Measurements from ENCODE around the gene HDAC11.

HDAC11 gene

DNA sequence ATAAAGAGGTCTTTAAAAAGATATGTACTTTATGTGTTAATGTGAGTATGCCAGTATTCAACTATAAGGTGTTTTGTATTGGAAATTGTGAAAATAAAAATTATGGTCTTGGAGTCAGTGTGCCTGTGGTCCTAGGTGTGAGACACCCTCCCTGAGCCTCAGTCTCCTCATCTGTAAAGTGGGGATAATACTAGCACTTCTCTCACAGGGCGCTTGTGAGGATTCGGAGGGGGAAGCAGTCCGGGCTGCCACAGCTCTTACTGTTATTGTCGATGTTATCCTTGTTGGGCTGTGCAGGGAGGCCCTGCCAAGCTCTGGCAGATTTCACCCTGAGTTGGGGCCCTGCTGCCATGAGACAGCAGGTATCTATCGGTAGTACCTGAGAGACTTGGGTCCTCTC is 42.1 kb downstream of the HDAC11 start:
- no peaks in the 10 kb centered on the region for H3K36me3 ChIP-seq (ENCODE audit: control insufficient read depth in 1 of 2, insufficient read depth in 2 of 2, low read length in 2 of 2)
- H3K9ac ChIP-seq (ENCODE audit: low read depth in 1 of 2, low read length in 2 of 2), result no peak overlapping the region

DNA sequence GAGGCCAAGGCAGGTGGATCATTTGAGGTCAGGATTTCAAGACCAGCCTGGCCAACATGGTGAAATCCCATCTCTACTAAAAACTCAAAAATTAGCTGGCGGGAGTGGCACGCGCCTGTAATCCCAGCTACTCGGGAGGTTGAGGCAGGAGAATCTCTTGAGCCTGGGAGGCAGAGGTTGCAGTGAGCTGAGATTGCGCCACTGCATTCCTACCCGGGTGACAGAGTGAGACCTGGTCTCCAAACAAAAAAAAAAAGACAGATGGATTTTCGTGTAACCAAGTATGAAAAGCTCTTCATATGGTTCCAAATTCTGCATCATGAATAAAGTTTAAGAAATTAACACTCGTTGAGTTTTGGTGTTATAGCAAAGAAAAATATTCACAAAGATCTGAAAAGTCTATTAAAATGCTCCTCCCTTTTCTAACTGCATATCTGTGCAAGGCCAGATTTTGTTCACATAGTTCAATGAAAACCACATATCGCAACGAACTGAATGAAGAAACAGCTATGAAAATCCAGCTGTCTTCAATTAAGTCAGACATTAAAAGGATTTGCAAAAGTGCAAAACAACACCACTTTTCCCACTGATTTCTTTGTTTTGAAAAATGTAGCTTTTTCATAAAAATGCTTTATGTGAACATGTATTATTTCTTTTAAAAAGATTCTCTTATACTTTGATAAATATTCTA is 45.0 kb downstream of the HDAC11 start:
- H3K27me3 ChIP-seq (ENCODE audit: control insufficient read depth in 1 of 2, insufficient read depth in 2 of 2, low read length in 2 of 2), result no peaks in the 10 kb centered on the region
- H3K36me3 ChIP-seq (ENCODE audit: control insufficient read depth in 1 of 2, insufficient read depth in 2 of 2, low read length in 2 of 2), result no peaks in the 10 kb centered on the region
- no peak overlapping the region for H3K27ac ChIP-seq (ENCODE audit: low read depth, low read length)
- H3K4me3 ChIP-seq (ENCODE audit: low read depth in 1 of 2, low read length in 2 of 2), result no peak overlapping the region
- no peak overlapping the region for H3K9ac ChIP-seq (ENCODE audit: low read depth in 1 of 2, low read length in 2 of 2)
- H3K4me1 ChIP-seq (ENCODE audit: control insufficient read depth in 1 of 2, insufficient read depth in 2 of 2, low read length in 2 of 2), result no peaks in the 10 kb centered on the region
- no peaks in the 10 kb centered on the region for H3K9me3 ChIP-seq (ENCODE audit: control insufficient read depth in 1 of 2, low read length in 2 of 2)

More for the DNA sequence above, 42.1 kb downstream of the HDAC11 start:
- H3K4me1 ChIP-seq (ENCODE audit: control insufficient read depth in 1 of 2, insufficient read depth in 2 of 2, low read length in 2 of 2), result no peaks in the 10 kb centered on the region
- no peak overlapping the region for H3K27ac ChIP-seq (ENCODE audit: low read depth, low read length)
- no peak overlapping the region for H3K4me3 ChIP-seq (ENCODE audit: low read depth in 1 of 2, low read length in 2 of 2)
- no peaks in the 10 kb centered on the region for H3K27me3 ChIP-seq (ENCODE audit: control insufficient read depth in 1 of 2, insufficient read depth in 2 of 2, low read length in 2 of 2)
- H3K9me3 ChIP-seq (ENCODE audit: control insufficient read depth in 1 of 2, low read length in 2 of 2), result no peaks in the 10 kb centered on the region

DNA sequence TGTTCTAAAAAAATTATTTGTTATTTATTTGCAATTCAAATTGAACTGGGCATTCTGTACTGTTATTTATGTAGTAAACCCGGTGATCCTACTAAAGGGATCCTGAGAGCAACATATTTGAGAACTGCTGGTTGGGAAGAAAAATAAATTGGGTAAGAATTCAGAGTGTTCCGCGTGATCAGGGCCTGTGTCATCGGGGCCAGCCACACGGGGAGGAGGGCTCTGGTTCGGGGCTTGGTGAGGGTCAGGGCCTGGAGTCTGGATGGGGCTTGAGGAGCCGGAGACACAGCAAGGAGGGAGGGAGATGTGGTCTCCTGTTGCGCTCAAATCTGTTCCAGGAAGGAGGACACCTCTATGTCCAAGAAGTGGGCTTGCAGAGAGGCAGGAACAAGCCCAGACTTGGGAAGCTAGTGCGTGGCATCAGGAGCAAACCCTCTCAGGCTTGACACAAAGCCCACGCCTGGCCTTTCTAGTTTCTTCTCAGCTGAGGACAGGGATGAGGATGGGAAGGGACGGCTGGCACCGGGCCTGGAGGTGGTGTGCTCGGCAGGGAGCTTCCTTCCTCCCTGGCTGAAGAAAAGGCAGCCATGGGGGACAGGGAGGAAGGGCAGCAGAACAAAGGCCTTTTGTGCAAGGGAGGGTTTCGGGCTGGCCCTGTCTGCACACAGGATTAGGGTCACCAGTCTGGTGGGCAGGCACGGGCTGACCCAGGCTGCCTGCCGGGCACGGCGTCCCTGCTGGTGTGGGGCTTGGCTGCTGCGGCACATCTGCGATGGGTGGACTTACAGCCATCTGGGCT is 45.9 kb downstream of the HDAC11 start:
- Histone ChIP-seq H3K27me3 (ENCODE audit: control insufficient read depth in 1 of 2, insufficient read depth in 2 of 2, low read length in 2 of 2) (no peaks in the 10 kb centered on the region), H3K9me3 (ENCODE audit: control insufficient read depth in 1 of 2, low read length in 2 of 2) (no peaks in the 10 kb centered on the region), H3K4me1 (ENCODE audit: control insufficient read depth in 1 of 2, insufficient read depth in 2 of 2, low read length in 2 of 2) (no peaks in the 10 kb centered on the region), H3K9ac (ENCODE audit: low read depth in 1 of 2, low read length in 2 of 2) (no peak overlapping the region), H3K4me3 (ENCODE audit: low read depth in 1 of 2, low read length in 2 of 2) (no peak overlapping the region), H3K36me3 (ENCODE audit: control insufficient read depth in 1 of 2, insufficient read depth in 2 of 2, low read length in 2 of 2) (no peaks in the 10 kb centered on the region), H3K27ac (ENCODE audit: low read depth, low read length) (no peak overlapping the region)

DNA sequence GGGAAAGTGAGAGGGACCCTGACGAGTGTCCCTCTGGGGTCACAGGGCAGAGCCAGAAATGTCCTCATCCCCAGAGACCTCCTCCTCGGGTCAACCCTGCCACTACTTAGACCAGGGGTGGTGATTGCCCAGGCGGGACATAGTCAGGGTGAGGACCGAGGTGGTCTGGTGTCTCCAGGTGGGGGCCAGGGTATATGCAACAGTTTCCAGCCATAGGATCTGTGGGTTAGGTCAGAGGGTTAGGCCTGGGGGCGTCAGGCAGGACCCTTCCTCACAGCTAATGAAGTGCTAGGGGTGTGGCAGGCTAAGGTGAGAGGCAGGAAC is 46.5 kb downstream of the HDAC11 start:
- no peaks in the 10 kb centered on the region for H3K27me3 ChIP-seq (ENCODE audit: control insufficient read depth in 1 of 2, insufficient read depth in 2 of 2, low read length in 2 of 2)
- H3K4me3 ChIP-seq (ENCODE audit: low read depth in 1 of 2, low read length in 2 of 2), result no peak overlapping the region
- no peak overlapping the region for H3K9ac ChIP-seq (ENCODE audit: low read depth in 1 of 2, low read length in 2 of 2)
- no peak overlapping the region for H3K27ac ChIP-seq (ENCODE audit: low read depth, low read length)
- no peaks in the 10 kb centered on the region for H3K36me3 ChIP-seq (ENCODE audit: control insufficient read depth in 1 of 2, insufficient read depth in 2 of 2, low read length in 2 of 2)
- H3K4me1 ChIP-seq (ENCODE audit: control insufficient read depth in 1 of 2, insufficient read depth in 2 of 2, low read length in 2 of 2), result no peaks in the 10 kb centered on the region
- no peaks in the 10 kb centered on the region for H3K9me3 ChIP-seq (ENCODE audit: control insufficient read depth in 1 of 2, low read length in 2 of 2)

DNA sequence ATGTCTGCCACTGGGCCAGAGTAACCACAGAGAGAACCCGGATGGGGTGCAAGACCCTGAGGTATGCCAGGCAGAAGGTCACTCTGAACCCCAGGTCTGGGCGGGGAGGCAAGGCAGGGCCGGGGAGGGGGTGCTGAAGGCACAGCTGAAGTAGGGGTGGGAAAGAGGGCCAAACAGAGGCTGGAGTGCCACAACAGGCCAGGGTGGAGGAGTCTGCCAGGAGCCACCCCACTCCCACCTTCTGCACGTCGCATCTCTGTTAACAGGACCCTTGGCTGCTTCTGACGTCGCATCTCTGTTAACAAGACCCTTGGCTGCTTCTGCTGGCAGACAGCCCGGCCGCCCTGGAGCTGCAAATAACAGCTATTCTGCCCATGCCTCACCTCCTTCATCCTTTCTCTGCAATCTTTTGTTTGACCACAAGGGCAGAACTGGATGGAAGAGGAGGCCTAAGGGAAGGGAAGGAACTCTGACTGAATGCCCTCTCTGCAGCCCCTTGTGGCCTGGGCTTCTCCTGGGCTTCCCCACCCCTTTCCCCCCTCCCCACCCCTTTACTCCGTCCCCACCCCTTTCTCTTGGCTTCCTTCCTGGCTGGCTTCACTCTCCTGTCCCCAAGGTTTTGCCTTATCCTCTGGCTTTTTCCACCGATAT is 48.2 kb downstream of the HDAC11 start:
- H3K4me3 ChIP-seq (ENCODE audit: low read depth in 1 of 2, low read length in 2 of 2), result no peak overlapping the region

DNA sequence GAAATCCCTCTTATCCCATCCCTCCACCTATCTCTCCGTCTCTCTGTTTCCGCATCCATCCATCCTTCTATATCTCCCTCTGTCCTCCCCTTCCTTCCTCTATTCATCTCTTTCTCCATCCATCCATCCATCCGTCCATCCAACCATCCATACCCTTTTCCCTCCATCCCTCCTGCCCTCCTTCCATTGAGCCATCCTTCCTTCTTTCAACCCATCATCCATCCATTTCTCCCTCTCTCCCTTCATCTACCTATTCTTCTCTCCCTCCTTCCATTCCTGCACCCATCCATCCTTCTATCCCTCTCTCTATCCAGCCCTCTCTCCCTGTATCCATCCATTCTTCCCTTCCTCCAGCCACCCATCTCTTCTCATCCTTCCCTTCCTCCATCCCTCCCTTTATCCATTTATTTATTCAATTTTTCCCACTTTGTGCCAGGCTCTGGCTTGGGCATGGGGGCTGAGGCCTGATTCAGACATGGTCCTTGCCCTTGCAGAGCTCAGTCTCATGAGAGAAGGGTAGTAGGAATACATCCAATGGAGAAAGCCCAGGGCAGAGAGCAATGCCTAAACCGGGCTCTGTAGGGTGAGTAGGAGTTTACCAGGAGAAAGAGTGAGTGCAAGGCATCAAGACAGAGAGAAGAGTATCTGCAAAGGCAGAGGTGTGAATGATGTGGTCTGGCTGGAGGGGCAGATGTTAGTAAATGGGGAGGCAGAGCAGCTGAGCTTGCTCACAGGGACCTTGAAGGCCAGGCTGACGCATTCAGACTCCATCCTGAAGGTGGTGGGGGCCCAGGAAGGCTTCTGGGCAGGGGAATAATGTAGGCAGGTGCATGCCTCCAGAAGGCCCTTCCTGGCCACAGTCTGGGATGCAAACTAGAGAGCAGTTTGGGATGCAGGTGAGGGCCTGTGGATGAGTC is 49.3 kb downstream of the HDAC11 start:
- Histone ChIP-seq H3K4me3 (ENCODE audit: low read depth in 1 of 2, low read length in 2 of 2) (no peak overlapping the region), H3K4me1 (ENCODE audit: control insufficient read depth in 1 of 2, insufficient read depth in 2 of 2, low read length in 2 of 2) (no peaks in the 10 kb centered on the region), H3K9ac (ENCODE audit: low read depth in 1 of 2, low read length in 2 of 2) (no peak overlapping the region), H3K27me3 (ENCODE audit: control insufficient read depth in 1 of 2, insufficient read depth in 2 of 2, low read length in 2 of 2) (no peaks in the 10 kb centered on the region), H3K36me3 (ENCODE audit: control insufficient read depth in 1 of 2, insufficient read depth in 2 of 2, low read length in 2 of 2) (no peaks in the 10 kb centered on the region), H3K27ac (ENCODE audit: low read depth, low read length) (no peak overlapping the region), H3K9me3 (ENCODE audit: control insufficient read depth in 1 of 2, low read length in 2 of 2) (no peaks in the 10 kb centered on the region)

More for the DNA sequence above, 48.2 kb downstream of the HDAC11 start:
- Histone ChIP-seq H3K36me3 (ENCODE audit: control insufficient read depth in 1 of 2, insufficient read depth in 2 of 2, low read length in 2 of 2) (no peaks in the 10 kb centered on the region), H3K4me1 (ENCODE audit: control insufficient read depth in 1 of 2, insufficient read depth in 2 of 2, low read length in 2 of 2) (no peaks in the 10 kb centered on the region), H3K27me3 (ENCODE audit: control insufficient read depth in 1 of 2, insufficient read depth in 2 of 2, low read length in 2 of 2) (no peaks in the 10 kb centered on the region), H3K27ac (ENCODE audit: low read depth, low read length) (no peak overlapping the region), H3K9ac (ENCODE audit: low read depth in 1 of 2, low read length in 2 of 2) (no peak overlapping the region), H3K9me3 (ENCODE audit: control insufficient read depth in 1 of 2, low read length in 2 of 2) (no peaks in the 10 kb centered on the region)

DNA sequence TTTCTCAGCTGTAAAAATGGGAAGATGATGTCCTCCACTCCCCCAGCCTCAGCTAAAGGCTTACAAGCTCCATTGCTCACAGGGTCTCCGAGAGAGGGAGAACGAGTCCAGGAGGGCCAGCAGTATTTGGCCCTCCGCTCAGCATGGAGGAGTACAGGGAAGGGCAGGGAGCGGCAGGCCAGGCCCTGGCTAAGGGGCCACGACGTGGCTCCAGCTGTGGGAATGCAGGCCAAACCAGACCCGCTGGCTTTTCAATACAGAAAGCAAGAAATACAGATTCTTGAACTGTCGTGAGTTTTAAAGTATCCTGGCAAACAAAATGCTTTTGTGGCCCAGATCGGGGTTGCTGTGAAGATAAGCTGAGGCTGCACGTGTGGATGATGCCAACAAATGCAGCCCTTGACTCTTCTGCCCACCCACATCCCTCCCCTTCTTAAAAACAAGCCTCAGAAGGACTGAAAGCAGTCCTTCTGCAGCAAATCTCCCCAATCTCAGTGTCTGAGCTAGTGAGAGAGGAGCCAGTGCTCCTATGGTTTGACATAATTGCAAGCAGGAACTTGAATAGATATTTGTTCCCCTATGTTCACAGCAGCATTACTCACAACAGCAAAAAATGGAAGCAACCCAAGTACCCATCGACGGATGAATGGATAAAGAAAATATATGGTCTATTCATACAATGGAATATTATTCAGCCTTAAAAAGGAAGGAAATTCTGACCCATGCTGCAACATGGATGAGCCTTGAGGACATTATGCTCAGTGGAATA is 50.3 kb downstream of the HDAC11 start:
- H3K4me3 ChIP-seq (ENCODE audit: low read depth in 1 of 2, low read length in 2 of 2), result no peak overlapping the region
- no peaks in the 10 kb centered on the region for H3K9me3 ChIP-seq (ENCODE audit: control insufficient read depth in 1 of 2, low read length in 2 of 2)
- no peaks in the 10 kb centered on the region for H3K36me3 ChIP-seq (ENCODE audit: control insufficient read depth in 1 of 2, insufficient read depth in 2 of 2, low read length in 2 of 2)
- peaks cover 0 to 1% of the 10 kb centered on the region in 2 donors for H3K27me3 ChIP-seq (ENCODE audit: control insufficient read depth in 1 of 2, insufficient read depth in 2 of 2, low read length in 2 of 2)
- H3K27ac ChIP-seq (ENCODE audit: low read depth, low read length), result no peak overlapping the region
- H3K9ac ChIP-seq (ENCODE audit: low read depth in 1 of 2, low read length in 2 of 2), result no peak overlapping the region
- H3K4me1 ChIP-seq (ENCODE audit: control insufficient read depth in 1 of 2, insufficient read depth in 2 of 2, low read length in 2 of 2), result no peaks in the 10 kb centered on the region

DNA sequence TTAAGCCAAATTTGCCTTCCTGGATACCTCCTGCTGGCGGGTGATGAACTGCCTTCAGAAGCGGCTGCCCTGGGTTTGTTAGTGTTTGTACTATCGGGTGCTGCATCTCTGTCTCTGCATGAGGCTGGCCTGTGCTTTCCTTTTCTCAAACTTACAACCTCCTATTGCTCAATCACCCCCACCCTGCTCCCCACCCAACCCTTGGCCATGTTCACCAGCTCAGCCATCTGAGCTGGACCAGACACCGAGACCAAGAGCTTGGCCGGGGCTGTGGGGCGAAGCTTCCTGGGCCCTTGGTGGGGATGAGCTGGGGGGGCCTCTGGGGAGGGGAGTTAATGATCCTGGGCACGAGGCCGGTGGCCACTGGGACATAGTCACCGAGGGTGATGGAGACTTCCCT is 52.0 kb downstream of the HDAC11 start:
- Histone ChIP-seq H3K27ac (ENCODE audit: low read depth, low read length) (no peak overlapping the region), H3K4me3 (ENCODE audit: low read depth in 1 of 2, low read length in 2 of 2) (no peak overlapping the region), H3K4me1 (ENCODE audit: control insufficient read depth in 1 of 2, insufficient read depth in 2 of 2, low read length in 2 of 2) (no peaks in the 10 kb centered on the region)

DNA sequence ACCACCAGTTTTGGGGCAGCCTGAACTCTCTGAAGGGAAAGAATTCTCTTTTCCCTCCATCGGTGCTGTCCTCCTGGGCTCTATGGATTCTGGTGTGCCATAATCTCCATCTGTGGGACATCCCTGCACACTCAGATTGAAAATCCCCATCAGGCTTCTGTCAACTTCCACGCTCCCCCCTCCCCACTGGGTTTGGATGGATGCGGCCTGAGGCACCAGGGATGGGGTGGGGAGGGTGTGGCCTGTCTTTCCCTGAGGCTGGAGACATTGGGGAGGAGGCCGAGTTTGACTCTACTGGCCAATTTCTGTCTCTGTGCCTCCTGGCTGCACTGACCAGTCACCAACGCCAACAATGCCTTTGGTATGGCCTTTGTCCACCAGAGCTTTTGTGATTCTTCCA is 52.5 kb downstream of the HDAC11 start:
- no peak overlapping the region for H3K9ac ChIP-seq (ENCODE audit: low read depth in 1 of 2, low read length in 2 of 2)
- no peak overlapping the region for H3K27ac ChIP-seq (ENCODE audit: low read depth, low read length)
- H3K4me3 ChIP-seq (ENCODE audit: low read depth in 1 of 2, low read length in 2 of 2), result no peak overlapping the region
- no peaks in the 10 kb centered on the region for H3K36me3 ChIP-seq (ENCODE audit: control insufficient read depth in 1 of 2, insufficient read depth in 2 of 2, low read length in 2 of 2)
- no peaks in the 10 kb centered on the region for H3K4me1 ChIP-seq (ENCODE audit: control insufficient read depth in 1 of 2, insufficient read depth in 2 of 2, low read length in 2 of 2)
- peaks cover 0 to 6% of the 10 kb centered on the region in 2 donors for H3K27me3 ChIP-seq (ENCODE audit: control insufficient read depth in 1 of 2, insufficient read depth in 2 of 2, low read length in 2 of 2)
- no peaks in the 10 kb centered on the region for H3K9me3 ChIP-seq (ENCODE audit: control insufficient read depth in 1 of 2, low read length in 2 of 2)

More for the DNA sequence above, 52.0 kb downstream of the HDAC11 start:
- peaks cover 0 to 6% of the 10 kb centered on the region in 2 donors for H3K27me3 ChIP-seq (ENCODE audit: control insufficient read depth in 1 of 2, insufficient read depth in 2 of 2, low read length in 2 of 2)
- H3K36me3 ChIP-seq (ENCODE audit: control insufficient read depth in 1 of 2, insufficient read depth in 2 of 2, low read length in 2 of 2), result no peaks in the 10 kb centered on the region
- no peaks in the 10 kb centered on the region for H3K9me3 ChIP-seq (ENCODE audit: control insufficient read depth in 1 of 2, low read length in 2 of 2)
- H3K9ac ChIP-seq (ENCODE audit: low read depth in 1 of 2, low read length in 2 of 2), result no peak overlapping the region
